ENCODE measurements around the gene PAK1. TPM values are rescaled to one million over a fixed set of nuclear protein-coding genes. Genes with fewer than 3 reads are reported as not detected.

Gene PAK1
- total RNA-seq, 6 donors from 2014 or later: 14.9 to 49.2 (median 30.1) TPM

DNA sequence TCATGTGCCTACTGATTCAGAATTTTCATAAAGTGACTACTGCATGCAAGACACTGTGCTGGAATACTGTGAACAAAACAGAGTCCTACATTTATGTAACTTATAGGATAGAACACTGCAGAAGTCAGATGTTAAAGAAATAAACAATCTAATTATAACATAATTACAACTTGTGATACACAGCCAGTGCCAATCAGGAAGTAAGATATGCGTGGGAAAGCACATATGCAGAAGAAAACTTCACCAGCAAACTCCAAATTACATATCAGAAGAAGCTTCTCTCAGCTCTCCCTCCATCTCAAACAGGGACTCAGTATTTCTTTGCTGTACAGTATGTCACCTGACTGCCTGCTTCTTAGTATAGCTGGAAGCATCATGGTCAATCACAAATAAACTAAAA lies 37.4 kb downstream of the PAK1 start:
- Histone ChIP-seq H3K9me3 (no peaks in the 10 kb centered on the region), H3K27ac (no peak overlapping the region), H3K4me3 (no peak overlapping the region), H3K27me3 (no peaks in the 10 kb centered on the region), H3K36me3 (no peaks in the 10 kb centered on the region), H3K4me1 (no peaks in the 10 kb centered on the region)
- TF ChIP-seq EP300 (IDR thresholded peaks at IDR 0.05) (no peak), POLR2A (IDR thresholded peaks at IDR 0.05) (no peak), POLR2AphosphoS5 (IDR thresholded peaks at IDR 0.05) (no peak), CTCF (IDR thresholded peaks at IDR 0.05) (no peak)
- WGBS, 2 donors: 19 to 25% methylated on average over 1 of the region's 1 CpG
- ATAC-seq (ENCODE audit: low FRiP score in 2 of 2): no peak
- DNase-seq: no peak

- Histone ChIP-seq H3K4me1 (no peaks in the 10 kb centered on the region), H3K27me3 (no peaks in the 10 kb centered on the region), H3K27ac (no peak overlapping the region), H3K36me3 (no peaks in the 10 kb centered on the region), H3K9me3 (no peaks in the 10 kb centered on the region), H3K4me3 (no peak overlapping the region)
- no peak for TF ChIP-seq POLR2A (IDR thresholded peaks at IDR 0.05)
- TF ChIP-seq EP300 (IDR thresholded peaks at IDR 0.05): no peak
- TF ChIP-seq POLR2AphosphoS5 (IDR thresholded peaks at IDR 0.05): no peak
- TF ChIP-seq CTCF (IDR thresholded peaks at IDR 0.05): no peak
- ATAC-seq (ENCODE audit: low FRiP score in 2 of 2): peak in 1 of 2 donors; percentile 19
- WGBS, 2 donors: 70 to 89% methylated on average over 2 of the region's 2 CpGs
- no peak for DNase-seq
Observed at GRCh38 chr11:77435972-77436371, 37.9 kb downstream of the PAK1 start.

- DNase-seq (no peak), ATAC-seq (ENCODE audit: low FRiP score in 2 of 2) (no peak)
- Histone ChIP-seq H3K4me1 (no peaks in the 10 kb centered on the region), H3K4me3 (no peak overlapping the region), H3K9me3 (no peaks in the 10 kb centered on the region), H3K27ac (no peak overlapping the region), H3K36me3 (no peaks in the 10 kb centered on the region), H3K27me3 (no peaks in the 10 kb centered on the region)
- 61 to 81% methylated on average over 1 of the region's 1 CpG for WGBS, 2 donors
- TF ChIP-seq CTCF (IDR thresholded peaks at IDR 0.05) (no peak), POLR2AphosphoS5 (IDR thresholded peaks at IDR 0.05) (no peak), EP300 (IDR thresholded peaks at IDR 0.05) (no peak), POLR2A (IDR thresholded peaks at IDR 0.05) (no peak)
Observed at GRCh38 chr11:77431813-77432212, 42.1 kb downstream of the PAK1 start.

DNA sequence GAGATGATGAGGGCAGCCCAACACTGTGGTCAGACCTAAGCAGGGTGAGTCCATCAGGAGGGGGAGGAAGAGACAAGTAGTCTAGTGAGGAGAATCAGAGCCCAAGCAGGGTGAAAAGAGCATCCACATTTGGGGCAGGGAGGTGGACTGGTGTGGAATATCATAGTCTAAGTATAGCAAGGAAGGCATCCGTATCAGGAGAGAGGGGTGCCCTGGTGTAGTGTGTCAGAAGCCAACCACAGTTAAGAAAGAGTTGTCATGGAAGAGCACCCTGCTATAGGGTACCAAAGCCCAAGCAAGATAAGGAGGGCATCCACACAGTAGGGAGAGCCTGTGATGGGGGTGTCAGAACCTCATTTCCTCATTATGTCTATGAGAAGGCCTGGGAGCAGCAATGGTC lies 45.3 kb downstream of the PAK1 start:
- H3K4me3 ChIP-seq: no peak overlapping the region
- H3K4me1 ChIP-seq: no peaks in the 10 kb centered on the region
- H3K27me3 ChIP-seq: no peaks in the 10 kb centered on the region
- no peaks in the 10 kb centered on the region for H3K9me3 ChIP-seq
- 86 to 94% methylated on average over 1 of the region's 1 CpG for WGBS, 2 donors
- no peaks in the 10 kb centered on the region for H3K36me3 ChIP-seq
- H3K27ac ChIP-seq: no peak overlapping the region
- ATAC-seq (ENCODE audit: low FRiP score in 2 of 2) (no peak), DNase-seq (no peak)
- TF ChIP-seq CTCF (IDR thresholded peaks at IDR 0.05) (no peak), EP300 (IDR thresholded peaks at IDR 0.05) (no peak)

DNA sequence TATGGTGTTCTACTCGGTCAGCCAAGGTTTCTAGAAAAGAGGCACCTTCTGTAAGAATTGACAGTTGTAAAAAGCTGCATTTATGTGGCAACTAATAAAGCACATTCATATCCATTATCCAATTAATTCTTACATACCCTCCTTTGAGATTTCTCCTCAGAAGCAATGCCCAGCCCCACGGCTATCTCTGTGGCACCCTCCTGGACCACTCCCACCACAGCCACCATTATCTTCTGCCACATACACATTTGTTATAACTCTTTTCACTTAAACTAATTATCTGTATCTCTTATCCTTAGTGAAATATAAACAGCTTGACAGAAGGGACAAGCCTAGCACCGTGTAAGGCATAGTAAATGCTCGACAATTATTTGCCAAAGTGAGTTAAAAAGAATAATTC lies 48.5 kb downstream of the PAK1 start:
- Histone ChIP-seq H3K27ac (no peak overlapping the region), H3K36me3 (no peaks in the 10 kb centered on the region), H3K9me3 (no peaks in the 10 kb centered on the region), H3K4me3 (no peak overlapping the region), H3K4me1 (no peaks in the 10 kb centered on the region), H3K27me3 (no peaks in the 10 kb centered on the region)
- no peak for ATAC-seq (ENCODE audit: low FRiP score in 2 of 2)
- DNase-seq: no peak
- TF ChIP-seq CTCF (IDR thresholded peaks at IDR 0.05) (no peak), EP300 (IDR thresholded peaks at IDR 0.05) (no peak), POLR2A (IDR thresholded peaks at IDR 0.05) (no peak), POLR2AphosphoS5 (IDR thresholded peaks at IDR 0.05) (no peak)
- 78 to 84% methylated on average over 4 of the region's 4 CpGs for WGBS, 2 donors
